ENCODE results near the gene TRIM46.
"Not testable (repeated sequence)": the region's sequence is repeated elsewhere in the genome, so short reads cannot be mapped to it uniquely, and the experiment has no call there.

Gene TRIM46

GRCh38 chr1:155137154-155137949 lies 36.3 kb upstream of the TRIM46 start:
- no peak for DNase-seq

- DNase-seq, result peak; percentile 84
Observed at GRCh38 chr1:155139895-155140629, 33.6 kb upstream of the TRIM46 start, which contains the start of gene DPM3. TSS of gene DPM3 (minus strand) at chr1:155140531. CDS start at chr1:155140240, 291 bp downstream.

- no peak for DNase-seq
Observed at GRCh38 chr1:155140630-155140953, 33.1 kb upstream of the TRIM46 start.

- no peak for DNase-seq
Observed at GRCh38 chr1:155141749-155142148, 31.9 kb upstream of the TRIM46 start.

GRCh38 chr1:155145491-155145890 lies 28.2 kb upstream of the TRIM46 start:
- no peak for DNase-seq

- DNase-seq, result not testable (repeated sequence)
Observed at GRCh38 chr1:155155996-155156643, 17.5 kb upstream of the TRIM46 start.

GRCh38 chr1:155158991-155159390 lies 14.7 kb upstream of the TRIM46 start:
- DNase-seq, result no peak

GRCh38 chr1:155160128-155160527 lies 13.5 kb upstream of the TRIM46 start:
- DNase-seq, result no peak

- not testable (repeated sequence) for DNase-seq
Observed at GRCh38 chr1:155162631-155163030, 11.0 kb upstream of the TRIM46 start.

GRCh38 chr1:155163785-155164184 lies 9.9 kb upstream of the TRIM46 start:
- DNase-seq, result not testable (repeated sequence)

- not testable (repeated sequence) for DNase-seq
Observed at GRCh38 chr1:155164625-155165024, 9.0 kb upstream of the TRIM46 start.

GRCh38 chr1:155166051-155166470 lies 7.6 kb upstream of the TRIM46 start:
- DNase-seq, result no peak

GRCh38 chr1:155166471-155167165 lies 7.0 kb upstream of the TRIM46 start:
- no peak for DNase-seq

GRCh38 chr1:155167166-155168104 lies 6.2 kb upstream of the TRIM46 start:
- DNase-seq, result peak; percentile 92

GRCh38 chr1:155168105-155168445 lies 5.6 kb upstream of the TRIM46 start:
- DNase-seq, result not testable (repeated sequence)

GRCh38 chr1:155168456-155169210 lies 5.0 kb upstream of the TRIM46 start:
- DNase-seq, result no peak

- no peak for DNase-seq
Observed at GRCh38 chr1:155169541-155169940, 4.1 kb upstream of the TRIM46 start.

- no peak for DNase-seq
Observed at GRCh38 chr1:155170101-155170785, 3.4 kb upstream of the TRIM46 start.

GRCh38 chr1:155170806-155171205 lies 2.8 kb upstream of the TRIM46 start:
- no peak for DNase-seq

All from NCI-H2107 (cell line).